Right lobe of liver (tissue), 4 donors: ENCODE measurements around the gene BAHCC1.

Experiments
- CTCF ChIP-seq, 4 donors: fragments of 200-600 bp in 3 of 4; fragments of 450-650 bp in 1 of 4; IDR thresholded peaks; one replicate each; pipeline versions ENCODE4 v1.5.1 to v1.8.0; 2016 to 2022; ENCODE audit warnings: antibody characterized with exemption in 4 of 4, mild to moderate bottlenecking in 2 of 4
- POLR2A ChIP-seq: fragments of 450-650 bp; IDR thresholded peaks from one replicate; pipeline ENCODE4 v1.6.1; 2017; ENCODE audit warnings: antibody characterized with exemption, mild to moderate bottlenecking
- donor health status: DM: no; HTN: no; CAD: no.
- donor health status: DM: no; HTN: no; CAD: no.
- donor health status: DM: no; HTN: yes; CAD: no.

- TF ChIP-seq CTCF (IDR thresholded peaks at IDR 0.05) (no peak), POLR2A (no peak)
These were observed 104.8 kb downstream of the BAHCC1 start for GRCh38 chr17:81500047-81500446.
